T-helper 17 cell (primary cell): ENCODE results near the gene VARS2. TPM values are rescaled to one million over a fixed set of nuclear protein-coding genes. Genes with fewer than 3 reads are reported as not detected.

Experiments used
- ATAC-seq: fragments of 150-1000 bp; cut with Tn5 transposase; 2 replicates; pipeline ENCODE4 v1.10.0; 2021; ENCODE audit warnings: mild to moderate bottlenecking, moderate library complexity
- DNase-seq, 3 donors: peaks; one replicate each; pipeline versions ENCODE4 v3.0.0 to v3.0.0-alpha.2; 2020 to 2021
- H3K9me3 ChIP-seq: one replicate; pipeline ENCODE4 v1.7.0; 2013; ENCODE audit warnings: low read length, mild to moderate bottlenecking; ENCODE audit not compliant: control insufficient read depth, poor library complexity, severe bottlenecking
- H3K27ac Mint-ChIP-seq: one replicate; pipeline ENCODE4 v1.8.0; 2022; ENCODE audit warnings: mild to moderate bottlenecking, moderate library complexity, mixed read lengths
- H3K27me3 Mint-ChIP-seq: one replicate; pipeline ENCODE4 v1.8.0; 2022; ENCODE audit warnings: mixed read lengths
- H3K36me3 Mint-ChIP-seq: one replicate; pipeline ENCODE4 v1.8.0; 2022; ENCODE audit warnings: low read depth, mixed read lengths
- H3K4me1 Mint-ChIP-seq: one replicate; pipeline ENCODE4 v1.8.0; 2022; ENCODE audit warnings: mild to moderate bottlenecking, mixed read lengths
- H3K4me3 Mint-ChIP-seq: one replicate; pipeline ENCODE4 v1.8.0; 2022; ENCODE audit warnings: mild to moderate bottlenecking, moderate library complexity, mixed read lengths
- total RNA-seq, 4 donors: library from RNA in 2 of 4; stranded (reverse) in 2 of 4; gene quantifications; one replicate each; pipeline ENCODE4 v1.2.3 and lab custom pipeline; 2022 to 2026

Gene VARS2
- total RNA-seq, 2 donors from 2014 or later, result 24.4 to 30.5 TPM

- Mint-ChIP-seq H3K4me3 (no peak overlapping the region), H3K27me3 (no peaks in the 10 kb centered on the region), H3K36me3 (no peaks in the 10 kb centered on the region), H3K27ac (peak overlapping the region; percentile 56), H3K4me1 (peaks cover 31% of the 10 kb centered on the region)
- DNase-seq (no peak), ATAC-seq (no peak)
- H3K9me3 ChIP-seq, result no peaks in the 10 kb centered on the region
Measured at GRCh38 chr6:30880698-30881252, 33.3 kb upstream of the VARS2 start.

- no peak for DNase-seq
- Mint-ChIP-seq H3K27me3 (peaks cover 6% of the 10 kb centered on the region), H3K4me1 (peaks cover 38% of the 10 kb centered on the region), H3K36me3 (peaks cover 2% of the 10 kb centered on the region), H3K27ac (no peak overlapping the region), H3K4me3 (peak overlapping the region; percentile 41)
- no peak for ATAC-seq
- H3K9me3 ChIP-seq, result no peaks in the 10 kb centered on the region
Measured at GRCh38 chr6:30881392-30882203, 32.4 kb upstream of the VARS2 start.

GRCh38 chr6:30882204-30882758 is 31.8 kb upstream of the VARS2 start:
- Mint-ChIP-seq H3K36me3 (peaks cover 2% of the 10 kb centered on the region), H3K27ac (no peak overlapping the region), H3K4me1 (peaks cover 40% of the 10 kb centered on the region), H3K4me3 (no peak overlapping the region), H3K27me3 (peaks cover 7% of the 10 kb centered on the region)
- no peak for ATAC-seq
- DNase-seq, result no peak
- no peaks in the 10 kb centered on the region for H3K9me3 ChIP-seq

DNA sequence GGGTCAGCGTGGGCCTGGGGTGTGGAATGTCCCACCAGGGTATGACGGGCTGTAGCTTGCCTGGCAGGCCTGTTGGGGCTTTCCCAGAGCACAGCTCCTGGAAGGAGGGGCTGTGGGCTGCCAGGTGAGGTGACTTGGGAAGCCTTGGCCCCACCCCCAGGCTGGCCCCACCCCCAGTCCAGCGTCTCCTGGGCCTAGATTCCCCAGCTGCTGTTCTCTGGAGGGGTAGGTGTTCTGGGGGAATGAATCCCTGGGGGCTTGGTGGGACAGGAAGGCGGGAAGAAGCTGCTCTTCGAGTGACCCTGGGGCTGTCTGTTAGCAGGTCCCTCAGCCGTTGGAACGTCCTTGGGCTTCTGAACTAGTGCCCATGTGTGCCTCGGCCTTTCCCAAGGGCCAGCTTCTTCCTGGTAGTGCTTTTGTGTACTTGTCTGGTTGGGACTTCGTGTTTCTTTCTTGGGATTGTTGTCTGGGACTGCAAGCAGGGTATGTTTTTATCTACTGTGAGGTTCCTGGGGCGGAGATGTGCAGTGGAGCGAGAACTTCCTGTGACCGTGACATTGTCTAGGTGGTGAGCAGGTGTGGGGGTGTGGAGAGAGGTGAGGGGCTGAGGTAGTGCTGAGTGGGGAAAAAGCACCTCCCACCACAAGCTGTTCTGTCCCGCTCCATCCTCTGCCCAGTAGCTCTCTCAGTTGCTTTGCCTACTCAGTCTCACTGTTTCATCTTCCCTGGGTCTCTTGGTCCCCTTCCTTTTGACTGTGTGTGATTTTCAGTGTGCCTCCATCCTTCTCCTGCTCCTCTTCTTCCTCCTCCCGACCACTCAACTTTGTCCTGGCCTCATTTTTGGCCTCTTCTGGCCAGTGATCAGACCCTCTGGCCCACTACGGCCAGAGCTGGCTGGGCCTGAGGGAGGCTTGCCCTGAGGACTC is 31.0 kb upstream of the VARS2 start:
- Mint-ChIP-seq H3K27ac (peak overlapping the region; percentile 70), H3K27me3 (peaks cover 7% of the 10 kb centered on the region), H3K36me3 (peaks cover 2% of the 10 kb centered on the region), H3K4me3 (peak overlapping the region; percentile 90), H3K4me1 (peaks cover 34% of the 10 kb centered on the region)
- DNase-seq (no peak), ATAC-seq (no peak)
- no peaks in the 10 kb centered on the region for H3K9me3 ChIP-seq

- H3K9me3 ChIP-seq, result no peaks in the 10 kb centered on the region
- Mint-ChIP-seq H3K27ac (peak within 1 kb of the TSS; percentile 70), H3K36me3 (peaks cover 2% of the 10 kb centered on the region), H3K4me3 (peak within 1 kb of the TSS; percentile 90), H3K27me3 (peaks cover 7% of the 10 kb centered on the region), H3K4me1 (peaks cover 29% of the 10 kb centered on the region)
- DNase-seq, result peak in 2 of 3 donors; percentile 39 to 43
- ATAC-seq, result peak; percentile 76
Measured at GRCh38 chr6:30883685-30884520, 30.1 kb upstream of the VARS2 start, which contains the start of gene DDR1. Gene DDR1 (plus strand): TSS chr6:30884519. CDS start chr6:30888730, 4,211 bp downstream.

- peaks cover 8% of the 10 kb centered on the region for H3K27me3 Mint-ChIP-seq
- no peak overlapping the region for H3K27ac Mint-ChIP-seq
- DNase-seq, result no peak
- H3K9me3 ChIP-seq, result no peaks in the 10 kb centered on the region
- H3K4me1 Mint-ChIP-seq, result peaks cover 29% of the 10 kb centered on the region
- peaks cover 2% of the 10 kb centered on the region for H3K36me3 Mint-ChIP-seq
- peak; percentile 60 for ATAC-seq
- peak overlapping the region; percentile 90 for H3K4me3 Mint-ChIP-seq
Measured at GRCh38 chr6:30884521-30885480, 29.2 kb upstream of the VARS2 start.

DNA sequence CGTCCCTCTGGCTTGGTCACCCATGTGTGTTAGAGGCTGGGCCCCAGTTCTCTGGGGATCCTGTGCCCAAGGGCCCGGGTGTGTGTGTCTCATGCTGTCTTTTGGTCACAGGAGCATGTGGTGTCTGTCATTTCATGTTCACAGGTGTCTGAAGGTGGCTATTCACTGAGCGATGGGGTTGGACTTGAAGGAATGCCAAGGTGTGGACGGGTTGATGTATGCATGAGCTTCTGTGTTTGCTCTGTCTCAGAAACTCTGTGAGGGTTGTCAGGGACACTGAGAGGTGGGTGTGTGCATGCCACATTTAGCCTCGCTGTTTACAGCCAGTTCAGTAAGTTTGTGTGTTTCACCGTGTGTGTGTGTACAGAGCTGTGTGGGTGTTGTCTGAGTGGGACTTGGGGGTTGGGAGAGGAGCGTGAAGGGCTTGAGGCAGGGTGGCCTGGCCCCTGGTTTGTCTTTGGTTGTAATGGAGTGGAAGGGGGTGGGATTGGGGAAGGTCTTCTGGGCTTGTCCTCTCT is 28.5 kb upstream of the VARS2 start:
- peaks cover 7% of the 10 kb centered on the region for H3K36me3 Mint-ChIP-seq
- H3K27ac Mint-ChIP-seq, result no peak overlapping the region
- H3K27me3 Mint-ChIP-seq, result peaks cover 13% of the 10 kb centered on the region
- H3K4me1 Mint-ChIP-seq, result peaks cover 29% of the 10 kb centered on the region
- peak overlapping the region; percentile 90 for H3K4me3 Mint-ChIP-seq
- ATAC-seq, result no peak
- no peaks in the 10 kb centered on the region for H3K9me3 ChIP-seq
- DNase-seq, result no peak

GRCh38 chr6:30885999-30886896 is 27.8 kb upstream of the VARS2 start:
- ATAC-seq, result peak; percentile 31
- H3K4me1 Mint-ChIP-seq, result peaks cover 29% of the 10 kb centered on the region
- peaks cover 7% of the 10 kb centered on the region for H3K36me3 Mint-ChIP-seq
- H3K27me3 Mint-ChIP-seq, result peaks cover 13% of the 10 kb centered on the region
- no peaks in the 10 kb centered on the region for H3K9me3 ChIP-seq
- H3K27ac Mint-ChIP-seq, result no peak overlapping the region
- peak overlapping the region; percentile 90 for H3K4me3 Mint-ChIP-seq
- DNase-seq, result no peak

GRCh38 chr6:30886897-30887255 is 27.2 kb upstream of the VARS2 start:
- Mint-ChIP-seq H3K4me3 (no peak overlapping the region), H3K27me3 (peaks cover 13% of the 10 kb centered on the region), H3K4me1 (peaks cover 24% of the 10 kb centered on the region), H3K27ac (no peak overlapping the region), H3K36me3 (peaks cover 7% of the 10 kb centered on the region)
- ATAC-seq, result no peak
- no peak for DNase-seq
- H3K9me3 ChIP-seq, result no peaks in the 10 kb centered on the region

DNA sequence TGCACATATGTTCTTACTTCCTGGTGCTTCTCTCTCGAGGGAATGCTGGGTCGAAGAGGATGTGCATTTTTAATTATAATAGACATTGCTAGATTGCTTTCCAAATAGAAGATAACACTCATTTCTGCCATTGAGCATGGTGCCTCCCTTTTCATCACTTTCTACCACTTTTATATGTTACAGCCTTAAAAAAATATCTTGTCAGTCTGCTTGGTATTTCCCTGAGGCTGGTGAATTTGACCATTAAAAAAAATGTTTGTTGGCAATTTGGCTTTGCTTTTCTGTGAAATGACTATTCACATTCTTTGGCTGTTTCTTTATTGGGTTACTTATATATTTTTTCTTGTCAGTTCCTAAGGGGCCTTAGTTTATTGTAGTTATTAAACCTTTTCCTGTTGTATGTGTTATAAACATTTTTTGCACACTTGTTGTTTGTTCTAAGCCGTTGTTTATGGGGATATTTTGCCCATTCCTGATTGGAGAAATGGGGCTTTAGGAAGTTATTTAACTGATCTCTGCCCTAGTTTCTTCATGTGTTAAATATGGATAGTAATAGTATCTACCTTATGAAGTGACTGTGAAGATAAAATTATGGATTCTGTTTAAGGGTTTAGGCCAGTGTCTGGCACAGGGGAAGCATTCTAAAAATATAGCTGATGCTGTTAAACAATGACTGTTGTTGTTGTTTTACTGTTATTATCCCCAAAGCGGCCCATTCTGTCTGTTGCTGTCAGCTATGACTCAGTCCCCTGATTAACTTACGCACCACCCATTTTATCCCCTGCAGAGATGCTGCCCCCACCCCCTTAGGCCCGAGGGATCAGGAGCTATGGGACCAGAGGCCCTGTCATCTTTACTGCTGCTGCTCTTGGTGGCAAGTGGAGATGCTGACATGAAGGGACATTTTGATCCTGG is 25.9 kb upstream of the VARS2 start:
- H3K9me3 ChIP-seq, result no peaks in the 10 kb centered on the region
- Mint-ChIP-seq H3K36me3 (peaks cover 9% of the 10 kb centered on the region), H3K4me1 (peaks cover 21% of the 10 kb centered on the region), H3K27me3 (peaks cover 13% of the 10 kb centered on the region), H3K4me3 (no peak overlapping the region), H3K27ac (no peak overlapping the region)
- DNase-seq, result no peak
- no peak for ATAC-seq
